ENCODE results near the gene PACRG.

DNA sequence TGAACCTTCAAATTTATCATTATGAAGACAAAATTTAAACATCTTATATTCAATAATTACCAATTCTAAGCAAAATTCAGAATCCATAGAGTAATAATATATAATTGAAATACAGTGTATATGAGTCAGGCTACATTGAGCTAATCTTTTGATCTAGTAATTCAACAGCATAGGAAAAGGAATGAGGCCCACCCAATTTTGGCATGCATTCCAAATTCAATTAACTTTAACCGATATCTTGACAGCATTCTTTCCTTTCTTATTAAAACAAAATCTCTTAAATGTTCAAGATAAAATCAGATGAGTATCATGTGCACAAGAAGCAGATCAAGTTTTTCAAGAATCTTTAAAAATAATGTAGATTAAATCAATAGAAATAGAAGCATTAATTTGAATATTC lies 553.9 kb downstream of the PACRG start:
- TF ChIP-seq GABPA (IDR thresholded peaks at IDR 0.05 in 1 of 2, conservative IDR thresholded peaks at IDR 0.05 in 1 of 2) (no peak), SP1 (IDR thresholded peaks at IDR 0.05) (no peak)
- TF ChIP-seq, protein P1, sequence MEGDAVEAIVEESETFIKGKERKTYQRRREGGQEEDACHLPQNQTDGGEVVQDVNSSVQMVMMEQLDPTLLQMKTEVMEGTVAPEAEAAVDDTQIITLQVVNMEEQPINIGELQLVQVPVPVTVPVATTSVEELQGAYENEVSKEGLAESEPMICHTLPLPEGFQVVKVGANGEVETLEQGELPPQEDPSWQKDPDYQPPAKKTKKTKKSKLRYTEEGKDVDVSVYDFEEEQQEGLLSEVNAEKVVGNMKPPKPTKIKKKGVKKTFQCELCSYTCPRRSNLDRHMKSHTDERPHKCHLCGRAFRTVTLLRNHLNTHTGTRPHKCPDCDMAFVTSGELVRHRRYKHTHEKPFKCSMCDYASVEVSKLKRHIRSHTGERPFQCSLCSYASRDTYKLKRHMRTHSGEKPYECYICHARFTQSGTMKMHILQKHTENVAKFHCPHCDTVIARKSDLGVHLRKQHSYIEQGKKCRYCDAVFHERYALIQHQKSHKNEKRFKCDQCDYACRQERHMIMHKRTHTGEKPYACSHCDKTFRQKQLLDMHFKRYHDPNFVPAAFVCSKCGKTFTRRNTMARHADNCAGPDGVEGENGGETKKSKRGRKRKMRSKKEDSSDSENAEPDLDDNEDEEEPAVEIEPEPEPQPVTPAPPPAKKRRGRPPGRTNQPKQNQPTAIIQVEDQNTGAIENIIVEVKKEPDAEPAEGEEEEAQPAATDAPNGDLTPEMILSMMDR (IDR thresholded peaks at IDR 0.05; ENCODE audit: low read depth, low read length, missing input control), result no peak
